Measurements from ENCODE around the gene ITPRIPL2. TPM values are rescaled to one million over a fixed set of nuclear protein-coding genes. Genes with fewer than 3 reads are reported as not detected.

The ITPRIPL2 gene
- total and polyA plus RNA-seq, 7 donors: 4.7 to 17.9 (median 14.8) TPM

DNA sequence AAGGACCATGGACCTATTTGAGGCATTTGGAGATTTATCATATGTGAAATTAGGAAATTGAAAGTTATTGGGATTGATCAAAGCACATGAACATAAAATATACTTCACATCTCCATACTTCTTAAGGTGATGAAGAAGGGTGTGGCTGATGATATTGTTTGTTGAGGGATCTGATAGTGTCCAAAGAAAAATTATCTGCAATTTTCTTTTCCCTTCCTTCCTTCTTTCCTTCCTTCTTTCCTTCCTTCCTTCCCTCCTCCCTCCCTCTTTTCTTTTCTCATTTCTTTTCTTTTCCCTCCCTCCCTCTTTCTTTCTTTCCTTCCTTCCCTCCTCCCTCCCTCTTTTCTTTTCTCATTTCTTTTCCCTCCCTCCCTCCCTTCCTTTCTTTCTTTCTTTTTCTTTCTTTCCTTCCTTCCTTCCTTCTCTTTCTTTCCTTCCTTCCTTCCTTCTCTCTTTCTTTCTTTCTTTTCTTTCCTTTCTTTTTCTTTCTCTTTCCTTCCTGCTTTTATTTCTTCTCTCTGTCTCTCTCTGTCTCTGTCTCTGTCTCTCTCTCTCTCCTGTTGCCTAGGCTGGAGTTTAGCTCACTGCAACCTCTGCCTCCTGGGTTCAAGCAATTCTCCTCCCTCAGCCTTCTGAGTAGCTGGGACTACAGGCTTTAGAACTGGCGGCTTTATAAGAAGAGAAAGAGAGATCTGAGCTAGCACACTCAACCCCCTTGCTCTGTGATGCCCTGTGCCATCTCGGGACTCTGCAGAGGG lies 20.9 kb upstream of the ITPRIPL2 start:
- H3K27ac ChIP-seq: no peak overlapping the region
- TF ChIP-seq, protein P1, sequence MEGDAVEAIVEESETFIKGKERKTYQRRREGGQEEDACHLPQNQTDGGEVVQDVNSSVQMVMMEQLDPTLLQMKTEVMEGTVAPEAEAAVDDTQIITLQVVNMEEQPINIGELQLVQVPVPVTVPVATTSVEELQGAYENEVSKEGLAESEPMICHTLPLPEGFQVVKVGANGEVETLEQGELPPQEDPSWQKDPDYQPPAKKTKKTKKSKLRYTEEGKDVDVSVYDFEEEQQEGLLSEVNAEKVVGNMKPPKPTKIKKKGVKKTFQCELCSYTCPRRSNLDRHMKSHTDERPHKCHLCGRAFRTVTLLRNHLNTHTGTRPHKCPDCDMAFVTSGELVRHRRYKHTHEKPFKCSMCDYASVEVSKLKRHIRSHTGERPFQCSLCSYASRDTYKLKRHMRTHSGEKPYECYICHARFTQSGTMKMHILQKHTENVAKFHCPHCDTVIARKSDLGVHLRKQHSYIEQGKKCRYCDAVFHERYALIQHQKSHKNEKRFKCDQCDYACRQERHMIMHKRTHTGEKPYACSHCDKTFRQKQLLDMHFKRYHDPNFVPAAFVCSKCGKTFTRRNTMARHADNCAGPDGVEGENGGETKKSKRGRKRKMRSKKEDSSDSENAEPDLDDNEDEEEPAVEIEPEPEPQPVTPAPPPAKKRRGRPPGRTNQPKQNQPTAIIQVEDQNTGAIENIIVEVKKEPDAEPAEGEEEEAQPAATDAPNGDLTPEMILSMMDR (IDR thresholded peaks at IDR 0.05): no peak
- H3K4me1 ChIP-seq: no peaks in the 10 kb centered on the region
- no peaks in the 10 kb centered on the region for H3K36me3 ChIP-seq (ENCODE audit: insufficient read depth in 1 of 2, low read depth in 1 of 2)
- DNase-seq (no peak), ATAC-seq (no peak)
- intact Hi-C loops (cut with DNase I): no loop called here
- H3K4me3 ChIP-seq: no peak overlapping the region
- H3K27me3 ChIP-seq (ENCODE audit: insufficient read depth in 3 of 3, low read length in 2 of 3): no peaks in the 10 kb centered on the region
- H3K9me3 ChIP-seq: no peaks in the 10 kb centered on the region
- 75 to 82% (median 79%) methylated on average over 2 of the region's 2 CpGs for WGBS, 3 donors

DNA sequence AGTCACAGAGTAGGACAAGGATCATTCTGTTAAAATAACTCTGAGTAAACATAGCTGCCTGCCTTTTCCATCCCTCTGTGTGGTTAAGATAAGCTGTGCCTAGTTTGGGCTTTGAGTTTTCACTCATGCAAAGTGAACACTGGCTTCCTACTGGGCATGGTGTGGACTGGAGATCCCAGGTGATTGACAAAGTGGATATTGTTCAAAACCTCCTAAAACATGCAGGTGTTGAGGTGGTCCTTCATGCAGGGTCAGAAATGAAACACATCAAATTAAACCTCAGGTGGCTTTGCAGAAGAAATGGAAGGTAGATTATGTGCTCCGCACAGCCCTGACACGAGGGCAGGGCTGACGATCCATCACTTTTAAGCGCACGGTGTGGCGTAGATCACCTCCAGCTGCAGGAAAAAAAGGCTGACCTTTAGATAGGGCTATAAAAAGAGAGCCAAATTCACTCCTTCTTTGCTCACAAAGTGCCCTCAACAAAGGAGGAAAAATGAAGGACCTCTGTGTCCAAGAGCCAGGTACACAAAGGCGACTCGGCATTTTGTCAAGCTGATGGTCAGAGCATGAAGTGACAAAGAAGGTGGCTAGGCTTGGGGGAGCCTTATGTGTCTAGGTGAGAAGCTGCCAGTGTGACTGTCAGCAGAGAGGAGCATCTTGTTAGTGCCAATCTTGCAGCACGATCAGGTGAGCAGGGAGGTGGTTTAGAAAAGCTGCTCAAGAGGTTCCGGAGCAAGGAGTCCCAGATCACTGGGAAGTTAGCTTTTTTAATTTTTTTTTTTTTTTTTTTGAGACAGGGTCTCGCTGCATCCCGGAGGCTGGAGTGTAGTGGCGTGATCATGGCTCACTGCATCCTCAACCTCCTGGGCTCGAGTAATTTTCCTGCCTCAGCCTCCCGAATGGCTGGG lies 19.9 kb upstream of the ITPRIPL2 start:
- TF ChIP-seq, protein P1 (IDR thresholded peaks at IDR 0.05): no peak
- Histone ChIP-seq H3K4me3 (no peak overlapping the region), H3K27ac (no peak overlapping the region), H3K4me1 (no peaks in the 10 kb centered on the region), H3K27me3 (ENCODE audit: insufficient read depth in 3 of 3, low read length in 2 of 3) (no peaks in the 10 kb centered on the region), H3K9me3 (no peaks in the 10 kb centered on the region), H3K36me3 (ENCODE audit: insufficient read depth in 1 of 2, low read depth in 1 of 2) (no peaks in the 10 kb centered on the region)
- intact Hi-C loops (cut with DNase I): no loop called here
- ATAC-seq (no peak), DNase-seq (no peak)
- 81 to 82% (median 82%) methylated on average over 15 of the region's 15 CpGs for WGBS, 3 donors

DNA sequence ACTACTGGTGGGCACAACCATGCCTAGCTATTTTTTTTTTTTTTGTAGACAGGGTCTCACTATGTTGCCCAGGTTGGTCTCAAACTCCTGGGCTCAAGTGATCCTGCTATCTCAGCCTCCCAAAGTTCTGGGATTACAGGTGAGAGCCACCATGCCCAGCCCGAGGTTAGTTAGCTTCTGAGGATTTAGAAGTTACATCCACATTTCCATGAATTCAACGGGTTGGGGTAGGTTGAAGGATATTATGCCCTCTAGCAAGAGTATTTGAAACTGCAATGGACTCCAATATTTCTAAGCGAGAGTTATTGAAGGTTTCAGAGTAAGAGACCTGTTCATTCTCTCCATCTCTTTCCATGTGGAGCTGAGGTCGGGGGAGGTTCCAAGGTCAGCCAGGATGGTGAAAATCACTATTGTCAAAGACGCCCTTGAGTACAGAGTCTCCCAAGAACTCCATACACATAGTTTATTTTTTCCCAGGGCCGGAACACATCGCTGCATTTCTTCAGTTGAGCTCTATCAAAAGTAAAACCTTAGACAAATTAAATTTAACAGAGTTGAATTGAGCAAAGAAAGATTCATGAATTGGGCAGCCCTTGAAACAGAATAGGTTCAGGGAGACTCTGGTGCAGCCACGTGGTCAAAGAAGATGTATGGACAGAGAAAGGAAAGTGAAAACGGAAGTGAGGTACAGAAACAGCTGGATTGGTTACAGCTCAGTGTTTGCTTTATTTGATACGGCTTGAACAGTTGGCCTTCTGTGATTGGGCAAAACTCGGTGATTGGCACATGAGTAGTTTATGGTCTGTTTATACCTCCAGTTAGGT lies 19.0 kb upstream of the ITPRIPL2 start:
- ATAC-seq: no peak
- TF ChIP-seq, protein P1 (IDR thresholded peaks at IDR 0.05): no peak
- DNase-seq: no peak
- intact Hi-C loops (cut with DNase I): no loop called here
- Histone ChIP-seq H3K36me3 (ENCODE audit: insufficient read depth in 1 of 2, low read depth in 1 of 2) (no peaks in the 10 kb centered on the region), H3K27me3 (ENCODE audit: insufficient read depth in 3 of 3, low read length in 2 of 3) (no peaks in the 10 kb centered on the region), H3K27ac (no peak overlapping the region), H3K4me3 (no peak overlapping the region), H3K9me3 (no peaks in the 10 kb centered on the region), H3K4me1 (no peaks in the 10 kb centered on the region)
- WGBS, 3 donors: 65 to 68% (median 65%) methylated on average over 11 of the region's 11 CpGs

DNA sequence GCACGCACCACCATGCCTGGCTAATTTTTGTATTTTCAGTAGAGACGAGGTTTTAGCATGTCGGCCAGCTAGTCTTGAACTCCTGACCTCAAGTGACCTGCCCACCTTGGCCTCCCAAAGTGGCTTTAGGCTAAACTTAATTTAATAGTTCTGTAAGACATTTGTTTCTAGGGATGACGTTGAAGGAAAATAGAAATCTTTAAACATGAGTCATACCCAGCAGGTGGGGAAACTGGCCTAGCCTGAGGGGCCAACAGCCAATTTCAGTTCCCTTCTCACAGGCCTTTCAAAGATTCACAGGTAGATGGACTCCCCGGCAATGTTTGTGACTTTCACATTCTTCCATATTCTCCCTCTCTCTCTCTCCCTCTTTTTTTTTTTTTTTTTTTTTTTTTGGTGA lies 18.1 kb upstream of the ITPRIPL2 start:
- no peak for ATAC-seq
- H3K4me1 ChIP-seq: no peaks in the 10 kb centered on the region
- no peaks in the 10 kb centered on the region for H3K36me3 ChIP-seq (ENCODE audit: insufficient read depth in 1 of 2, low read depth in 1 of 2)
- H3K27me3 ChIP-seq (ENCODE audit: insufficient read depth in 3 of 3, low read length in 2 of 3): no peaks in the 10 kb centered on the region
- TF ChIP-seq, protein P1 (IDR thresholded peaks at IDR 0.05): no peak
- 78 to 81% (median 79%) methylated on average over 5 of the region's 5 CpGs for WGBS, 3 donors
- no peaks in the 10 kb centered on the region for H3K9me3 ChIP-seq
- no peak for DNase-seq
- intact Hi-C loops (cut with DNase I): no loop called here
- no peak overlapping the region for H3K27ac ChIP-seq
- no peak overlapping the region for H3K4me3 ChIP-seq

Data from psoas muscle (tissue), 8 donors.